ENCODE measurements around the gene PTTG1.

Gene PTTG1

GRCh38 chr5:160456480-160457177 is 35.0 kb downstream of the PTTG1 start:
- H3K27me3 Mint-ChIP-seq: no peaks in the 10 kb centered on the region
- DNase-seq: no peak
- H3K36me3 Mint-ChIP-seq (ENCODE audit: low read depth): no peaks in the 10 kb centered on the region
- no peaks in the 10 kb centered on the region for H3K9me3 Mint-ChIP-seq
- H3K4me1 Mint-ChIP-seq (ENCODE audit: low read depth): peaks cover 24% of the 10 kb centered on the region
- no peak overlapping the region for H3K27ac Mint-ChIP-seq
- H3K4me3 Mint-ChIP-seq: no peak overlapping the region

- DNase-seq: no peak
- no peaks in the 10 kb centered on the region for H3K36me3 Mint-ChIP-seq (ENCODE audit: low read depth)
- peaks cover 27% of the 10 kb centered on the region for H3K4me1 Mint-ChIP-seq (ENCODE audit: low read depth)
- no peak overlapping the region for H3K27ac Mint-ChIP-seq
- H3K4me3 Mint-ChIP-seq: no peak overlapping the region
- H3K27me3 Mint-ChIP-seq: no peaks in the 10 kb centered on the region
- no peaks in the 10 kb centered on the region for H3K9me3 Mint-ChIP-seq
These were observed 35.6 kb downstream of the PTTG1 start for GRCh38 chr5:160457252-160457651.

GRCh38 chr5:160458806-160459800 is 37.4 kb downstream of the PTTG1 start:
- H3K27me3 Mint-ChIP-seq: no peaks in the 10 kb centered on the region
- no peak for DNase-seq
- H3K4me1 Mint-ChIP-seq (ENCODE audit: low read depth): peaks cover 40% of the 10 kb centered on the region
- H3K36me3 Mint-ChIP-seq (ENCODE audit: low read depth): no peaks in the 10 kb centered on the region
- no peaks in the 10 kb centered on the region for H3K9me3 Mint-ChIP-seq
- no peak overlapping the region for H3K4me3 Mint-ChIP-seq
- peak overlapping the region; percentile 58 for H3K27ac Mint-ChIP-seq

- Mint-ChIP-seq H3K27ac (no peak overlapping the region), H3K4me1 (ENCODE audit: low read depth) (peaks cover 51% of the 10 kb centered on the region), H3K36me3 (ENCODE audit: low read depth) (no peaks in the 10 kb centered on the region), H3K4me3 (no peak overlapping the region), H3K9me3 (no peaks in the 10 kb centered on the region), H3K27me3 (no peaks in the 10 kb centered on the region)
- DNase-seq: no peak
These were observed 38.9 kb downstream of the PTTG1 start for GRCh38 chr5:160460377-160461049.

GRCh38 chr5:160461378-160461777 is 39.7 kb downstream of the PTTG1 start:
- no peaks in the 10 kb centered on the region for H3K36me3 Mint-ChIP-seq (ENCODE audit: low read depth)
- DNase-seq: no peak
- H3K4me3 Mint-ChIP-seq: no peak overlapping the region
- H3K27me3 Mint-ChIP-seq: no peaks in the 10 kb centered on the region
- no peak overlapping the region for H3K27ac Mint-ChIP-seq
- peaks cover 54% of the 10 kb centered on the region for H3K4me1 Mint-ChIP-seq (ENCODE audit: low read depth)
- no peaks in the 10 kb centered on the region for H3K9me3 Mint-ChIP-seq

GRCh38 chr5:160462167-160462566 is 40.5 kb downstream of the PTTG1 start:
- H3K27me3 Mint-ChIP-seq: no peaks in the 10 kb centered on the region
- H3K4me3 Mint-ChIP-seq: no peak overlapping the region
- peaks cover 60% of the 10 kb centered on the region for H3K4me1 Mint-ChIP-seq (ENCODE audit: low read depth)
- peak overlapping the region; percentile 12 for H3K27ac Mint-ChIP-seq
- no peaks in the 10 kb centered on the region for H3K9me3 Mint-ChIP-seq
- no peaks in the 10 kb centered on the region for H3K36me3 Mint-ChIP-seq (ENCODE audit: low read depth)
- DNase-seq: no peak

- peak overlapping the region; percentile 72 for H3K27ac Mint-ChIP-seq
- peaks cover 69% of the 10 kb centered on the region for H3K4me1 Mint-ChIP-seq (ENCODE audit: low read depth)
- H3K27me3 Mint-ChIP-seq: no peaks in the 10 kb centered on the region
- H3K36me3 Mint-ChIP-seq (ENCODE audit: low read depth): peaks cover 2% of the 10 kb centered on the region
- H3K9me3 Mint-ChIP-seq: no peaks in the 10 kb centered on the region
- no peak overlapping the region for H3K4me3 Mint-ChIP-seq
- DNase-seq: no peak
These were observed 41.6 kb downstream of the PTTG1 start for GRCh38 chr5:160463227-160463626.

GRCh38 chr5:160463740-160464465 is 42.2 kb downstream of the PTTG1 start:
- no peaks in the 10 kb centered on the region for H3K9me3 Mint-ChIP-seq
- H3K4me1 Mint-ChIP-seq (ENCODE audit: low read depth): peaks cover 71% of the 10 kb centered on the region
- H3K36me3 Mint-ChIP-seq (ENCODE audit: low read depth): peaks cover 7% of the 10 kb centered on the region
- DNase-seq: no peak
- no peaks in the 10 kb centered on the region for H3K27me3 Mint-ChIP-seq
- peak overlapping the region; percentile 87 for H3K27ac Mint-ChIP-seq
- H3K4me3 Mint-ChIP-seq: peak overlapping the region; percentile 52

- H3K36me3 Mint-ChIP-seq (ENCODE audit: low read depth): peaks cover 12% of the 10 kb centered on the region
- no peak for DNase-seq
- no peaks in the 10 kb centered on the region for H3K27me3 Mint-ChIP-seq
- H3K4me3 Mint-ChIP-seq: peak overlapping the region; percentile 52
- peaks cover 68% of the 10 kb centered on the region for H3K4me1 Mint-ChIP-seq (ENCODE audit: low read depth)
- no peaks in the 10 kb centered on the region for H3K9me3 Mint-ChIP-seq
- H3K27ac Mint-ChIP-seq: peak overlapping the region; percentile 87
These were observed 42.8 kb downstream of the PTTG1 start for GRCh38 chr5:160464466-160464797.

GRCh38 chr5:160466116-160466515 is 44.5 kb downstream of the PTTG1 start:
- Mint-ChIP-seq H3K27me3 (no peaks in the 10 kb centered on the region), H3K9me3 (no peaks in the 10 kb centered on the region), H3K4me1 (ENCODE audit: low read depth) (peaks cover 74% of the 10 kb centered on the region), H3K36me3 (ENCODE audit: low read depth) (peaks cover 29% of the 10 kb centered on the region), H3K27ac (peak overlapping the region; percentile 98), H3K4me3 (no peak overlapping the region)
- no peak for DNase-seq

- H3K4me3 Mint-ChIP-seq: peak overlapping the region; percentile 93
These were observed 45.4 kb downstream of the PTTG1 start for GRCh38 chr5:160466889-160467554.

GRCh38 chr5:160467555-160468362 is 46.1 kb downstream of the PTTG1 start:
- Mint-ChIP-seq H3K27me3 (no peaks in the 10 kb centered on the region), H3K4me3 (peak overlapping the region; percentile 93), H3K36me3 (ENCODE audit: low read depth) (peaks cover 42% of the 10 kb centered on the region), H3K27ac (peak overlapping the region; percentile 98), H3K9me3 (no peaks in the 10 kb centered on the region), H3K4me1 (ENCODE audit: low read depth) (peaks cover 83% of the 10 kb centered on the region)
- peak; percentile 87 for DNase-seq

More at GRCh38 chr5:160466889-160467554, 45.4 kb downstream of the PTTG1 start:
- Mint-ChIP-seq H3K27ac (peak overlapping the region; percentile 98), H3K36me3 (ENCODE audit: low read depth) (peaks cover 36% of the 10 kb centered on the region), H3K27me3 (no peaks in the 10 kb centered on the region), H3K9me3 (no peaks in the 10 kb centered on the region), H3K4me1 (ENCODE audit: low read depth) (peaks cover 83% of the 10 kb centered on the region)
- no peak for DNase-seq

- H3K4me1 Mint-ChIP-seq (ENCODE audit: low read depth): peaks cover 87% of the 10 kb centered on the region
- H3K36me3 Mint-ChIP-seq (ENCODE audit: low read depth): peaks cover 49% of the 10 kb centered on the region
- H3K4me3 Mint-ChIP-seq: peak overlapping the region; percentile 93
- H3K27ac Mint-ChIP-seq: peak overlapping the region; percentile 98
- no peak for DNase-seq
- H3K9me3 Mint-ChIP-seq: no peaks in the 10 kb centered on the region
- no peaks in the 10 kb centered on the region for H3K27me3 Mint-ChIP-seq
These were observed 46.8 kb downstream of the PTTG1 start for GRCh38 chr5:160468363-160468975.

All from activated T-cell treated with anti-CD3 and anti-CD28 coated beads, Interleukin-2, amount 50 U/mL, for 24 hours (primary cell).